CD14-positive monocyte (primary cell): ENCODE data around the gene PSMG3. TPM values are rescaled to one million over a fixed set of nuclear protein-coding genes. Genes with fewer than 3 reads are reported as not detected.

Experiments used
- DNase-seq, 3 donors: peaks; one replicate each; pipeline ENCODE4 v3.0.0-alpha.2; 2011 to 2022
- H2AFZ ChIP-seq: 2 replicates; pipeline ENCODE4 v1.6.0; 2012; ENCODE audit warnings: mild to moderate bottlenecking, low read depth, low read length, inconsistent platforms; ENCODE audit not compliant: insufficient read depth, poor library complexity, severe bottlenecking
- H3K27ac ChIP-seq, 2 donors: 1 replicate in 1 of 2; 2 replicates in 1 of 2; pipeline ENCODE4 v1.5.1; 2012 to 2013; ENCODE audit warnings: low read length in 2 of 2, control low read depth in 1 of 2, inconsistent platforms in 1 of 2, low read depth in 1 of 2, mild to moderate bottlenecking in 1 of 2
- H3K27me3 ChIP-seq, 2 donors: one replicate each; pipeline versions ENCODE4 v1.6.0 to v1.6.1; 2011 to 2013; ENCODE audit warnings: low read length in 2 of 2; ENCODE audit not compliant: control insufficient read depth in 2 of 2, insufficient read depth in 2 of 2
- H3K36me3 ChIP-seq, 2 donors: replicated peaks in 1 of 2; 1 replicate in 1 of 2; 2 replicates in 1 of 2; pipeline versions ENCODE4 v1.5.1 to v1.6.1; 2012 to 2013; ENCODE audit warnings: low read length in 2 of 2, control low read depth in 1 of 2, inconsistent platforms in 1 of 2, mild to moderate bottlenecking in 1 of 2; ENCODE audit not compliant: insufficient read depth in 2 of 2, control insufficient read depth in 1 of 2
- H3K4me1 ChIP-seq, 2 donors: 1 replicate in 1 of 2; 2 replicates in 1 of 2; pipeline versions ENCODE4 v1.5.1 to v1.6.1; 2012 to 2013; ENCODE audit warnings: low read length in 2 of 2, control low read depth in 1 of 2, inconsistent platforms in 1 of 2, mild to moderate bottlenecking in 1 of 2, moderate library complexity in 1 of 2; ENCODE audit not compliant: insufficient read depth in 2 of 2, control insufficient read depth in 1 of 2
- H3K4me2 ChIP-seq: replicated peaks from 2 replicates; pipeline ENCODE3; 2012; ENCODE audit warnings: low read length, moderate library complexity, mild to moderate bottlenecking; ENCODE audit not compliant: poor library complexity, severe bottlenecking; ENCODE audit errors: extremely low read depth
- H3K4me3 ChIP-seq, 3 experiments: fragments of 200-600 bp in 1 of 3; sonication (generic) in 1 of 3; replicated peaks in 1 of 3; 1 replicate in 2 of 3; 2 replicates in 1 of 3; pipeline ENCODE4 v1.5.1; 2011 to 2013; ENCODE audit warnings: low read length in 3 of 3, mild to moderate bottlenecking in 3 of 3, control low read depth in 2 of 3, low read depth in 2 of 3, inconsistent platforms in 1 of 3, moderate library complexity in 1 of 3
- H3K79me2 ChIP-seq: 2 replicates; pipeline ENCODE4 v1.6.0; 2012; ENCODE audit warnings: mild to moderate bottlenecking, control low read depth, inconsistent platforms, low read length, moderate library complexity; ENCODE audit not compliant: insufficient read depth
- H3K9ac ChIP-seq: 2 replicates; pipeline ENCODE4 v1.6.0; 2017; ENCODE audit warnings: low read length, mild to moderate bottlenecking; ENCODE audit not compliant: insufficient read depth, poor library complexity, severe bottlenecking
- H3K9me3 ChIP-seq, 2 donors: replicated peaks in 1 of 2; 1 replicate in 1 of 2; 2 replicates in 1 of 2; pipeline versions ENCODE4 v1.5.1 to v1.6.1; 2012 to 2013; ENCODE audit warnings: low read length in 2 of 2, control low read depth in 1 of 2; ENCODE audit not compliant: control insufficient read depth in 1 of 2, insufficient read depth in 1 of 2
- H4K20me1 ChIP-seq: 2 replicates; pipeline ENCODE4 v1.6.0; 2012; ENCODE audit warnings: mild to moderate bottlenecking, low read length, control low read depth, moderate library complexity; ENCODE audit not compliant: insufficient read depth
- H3K27ac Mint-ChIP-seq, 7 donors: one replicate each; pipeline ENCODE4 v1.8.0; 2020; ENCODE audit warnings: mild to moderate bottlenecking in 7 of 7, mixed read lengths in 7 of 7, moderate library complexity in 6 of 7, inconsistent platforms in 2 of 7
- H3K27me3 Mint-ChIP-seq, 3 donors: one replicate each; pipeline ENCODE4 v1.8.0; 2021 to 2022; ENCODE audit warnings: low read depth in 3 of 3, mild to moderate bottlenecking in 3 of 3, mixed read lengths in 3 of 3, moderate library complexity in 3 of 3, inconsistent platforms in 1 of 3
- H3K36me3 Mint-ChIP-seq, 2 donors: one replicate each; pipeline ENCODE4 v1.8.0; 2020; ENCODE audit warnings: mixed read lengths in 2 of 2, inconsistent platforms in 1 of 2, mild to moderate bottlenecking in 1 of 2
- H3K4me1 Mint-ChIP-seq: one replicate; pipeline ENCODE4 v1.8.0; 2020; ENCODE audit warnings: mild to moderate bottlenecking, mixed read lengths
- H3K4me3 Mint-ChIP-seq, 2 donors: one replicate each; pipeline ENCODE4 v1.8.0; 2020; ENCODE audit warnings: mild to moderate bottlenecking in 2 of 2, mixed read lengths in 2 of 2, moderate library complexity in 1 of 2
- H3K9me3 Mint-ChIP-seq, 7 donors: one replicate each; pipeline ENCODE4 v1.8.0; 2020 to 2022; ENCODE audit warnings: mixed read lengths in 7 of 7, mild to moderate bottlenecking in 6 of 7, moderate library complexity in 6 of 7, inconsistent platforms in 2 of 7
- CTCF ChIP-seq: fragments of 200-600 bp; IDR thresholded peaks from one replicate; pipeline ENCODE4 v1.8.0; 2022; ENCODE audit warnings: antibody characterized with exemption, mild to moderate bottlenecking
- WGBS: methylation state at CpG from one replicate; pipeline ENCODE4 v1.1.5; 2013; ENCODE audit warnings: missing lambda C conversion rate; ENCODE audit not compliant: insufficient coverage; 5-methylcytosine and 5-hydroxymethylcytosine counted together
- intact Hi-C, 2 donors: fragments of 100-400 bp; cut with micrococcal nuclease; formaldehyde crosslinking; loops; one replicate each; pipeline versions ENCODE4 v1.15.0 to v1.15.1; 2023
- polyA plus RNA-seq, 3 donors: library from polyadenylated mRNA; depleted of rRNA in 1 of 3; unstranded in 2 of 3; stranded (reverse) in 1 of 3; fragments of 300-500 nt in 2 of 3; fragments of >200 nt in 1 of 3; fragmentation: Illumina TruSeq in 2 of 3; gene quantifications; 1 replicate in 2 of 3; 2 replicates in 1 of 3; pipeline ENCODE4 v1.2.3, GENCODE V29; 2012 to 2021

PSMG3 gene
- polyA plus RNA-seq, 3 donors, result 32.6 to 38.8 (median 34.5) TPM

DNA sequence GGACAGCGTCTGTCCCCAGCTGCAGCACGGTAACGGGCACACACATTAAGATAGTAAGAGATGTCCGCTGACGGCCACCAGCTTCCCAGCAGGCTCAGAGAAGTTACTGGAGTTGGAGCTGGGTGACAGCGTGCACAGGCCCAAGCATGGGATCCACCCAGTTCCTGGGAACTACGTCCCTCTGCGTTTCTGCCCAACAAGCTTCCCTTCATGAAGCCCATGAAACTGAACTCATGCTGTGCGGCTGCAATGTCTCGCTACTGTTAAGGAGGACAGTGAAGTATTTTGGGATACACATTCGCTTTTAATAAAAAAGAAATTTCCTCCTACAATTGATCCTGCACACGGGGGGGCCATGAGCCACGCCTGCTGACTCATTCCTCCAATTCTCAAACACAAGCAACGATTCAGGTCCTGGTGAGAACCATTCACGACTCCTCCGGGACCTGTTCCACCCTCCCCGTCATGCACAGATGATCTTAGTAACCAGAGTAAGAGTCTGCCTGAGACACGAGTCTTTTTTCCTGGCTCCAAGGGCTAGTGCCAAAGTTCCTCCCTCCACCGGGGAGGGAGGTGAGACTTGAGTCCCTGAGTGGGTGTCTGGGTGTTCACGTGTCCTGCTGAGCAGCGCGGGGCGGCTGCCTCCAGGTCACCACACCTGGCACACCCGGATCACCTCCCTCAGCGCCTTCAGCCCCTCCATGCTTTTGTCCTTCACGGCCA is 2.6 kb downstream of the PSMG3 start:
- no peak for TF ChIP-seq CTCF
- Histone ChIP-seq H3K4me3 (no peak overlapping the region), H3K4me1 (peaks cover 26 to 36% of the 10 kb centered on the region in 2 donors), H3K27me3 (peaks cover 0 to 2% of the 10 kb centered on the region in 2 donors), H3K9ac (no peak overlapping the region), H3K27ac (no peak overlapping the region), H3K79me2 (peaks cover 16% of the 10 kb centered on the region), H4K20me1 (no peaks in the 10 kb centered on the region), H2AFZ (no peak overlapping the region), H3K4me2 (no peak overlapping the region), H3K36me3 (peaks cover 9 to 17% of the 10 kb centered on the region in 2 donors), H3K9me3 (no peaks in the 10 kb centered on the region)
- H3K36me3 Mint-ChIP-seq, result peaks cover 16 to 35% of the 10 kb centered on the region in 2 donors
- H3K9me3 Mint-ChIP-seq, result peaks cover 0 to 7% (median 0%) of the 10 kb centered on the region in 7 donors
- peaks cover 44% of the 10 kb centered on the region for H3K4me1 Mint-ChIP-seq
- DNase-seq, result no peak
- peaks cover 2 to 10% (median 7%) of the 10 kb centered on the region in 3 donors for H3K27me3 Mint-ChIP-seq
- no peak overlapping the region for H3K4me3 Mint-ChIP-seq
- peak overlapping the region in 1 of 7 donors; percentile 16 for H3K27ac Mint-ChIP-seq
- 88% methylated on average over 13 of the region's 26 CpGs for WGBS
- intact Hi-C loops, result loop anchor here in 1 of 2 donors (10.0 kb wide), 1 partner anchor 52 kb away; no protein-coding TSS in a partner anchor

- H3K36me3 Mint-ChIP-seq, result peaks cover 16 to 35% of the 10 kb centered on the region in 2 donors
- H3K4me1 ChIP-seq, result peaks cover 26 to 36% of the 10 kb centered on the region in 2 donors
- H3K27me3 ChIP-seq, result peaks cover 0 to 2% of the 10 kb centered on the region in 2 donors
- peaks cover 16% of the 10 kb centered on the region for H3K79me2 ChIP-seq
- H3K4me3 ChIP-seq, result no peak overlapping the region
- no peak overlapping the region for H2AFZ ChIP-seq
- H3K27ac Mint-ChIP-seq, result peak overlapping the region in 2 of 7 donors; percentile 43 to 77
- peaks cover 9 to 17% of the 10 kb centered on the region in 2 donors for H3K36me3 ChIP-seq
- WGBS, result 93% methylated on average over 13 of the region's 13 CpGs
- no peak for TF ChIP-seq CTCF
- DNase-seq, result no peak
- H3K4me1 Mint-ChIP-seq, result peaks cover 44% of the 10 kb centered on the region
- H3K9ac ChIP-seq, result no peak overlapping the region
- no peak overlapping the region for H3K4me3 Mint-ChIP-seq
- no peaks in the 10 kb centered on the region for H3K9me3 ChIP-seq
- H3K4me2 ChIP-seq, result no peak overlapping the region
- H3K27me3 Mint-ChIP-seq, result peaks cover 2 to 10% (median 7%) of the 10 kb centered on the region in 3 donors
- peaks cover 0 to 7% (median 0%) of the 10 kb centered on the region in 7 donors for H3K9me3 Mint-ChIP-seq
- no peaks in the 10 kb centered on the region for H4K20me1 ChIP-seq
- no peak overlapping the region for H3K27ac ChIP-seq
- intact Hi-C loops, result loop anchor here in 1 of 2 donors (10.0 kb wide), 1 partner anchor 52 kb away; no protein-coding TSS in a partner anchor
Observed at GRCh38 chr7:1566687-1567048, 3.2 kb downstream of the PSMG3 start.
